ENCODE data around the gene NIPA2.

- no peak for TF ChIP-seq CTCF (IDR thresholded peaks at IDR 0.05)
- no peak for TF ChIP-seq POLR2A (IDR thresholded peaks at IDR 0.05)
- TF ChIP-seq POLR2AphosphoS5 (IDR thresholded peaks at IDR 0.05): no peak
- no peak for TF ChIP-seq EP300 (IDR thresholded peaks at IDR 0.05)
Measured at GRCh38 chr15:22851513-22851912, 13.0 kb downstream of the NIPA2 start.

Data from suprapubic skin (tissue), 4 donors.